Epithelial cell of proximal tubule (primary cell): ENCODE measurements around the gene VSTM4. TPM values are rescaled to one million over a fixed set of nuclear protein-coding genes. Genes with fewer than 3 reads are reported as not detected.
A peak's percentile ranks its signal among the peaks of the same experiment; 100 is the strongest.

Experiments
- DNase-seq: peaks from one replicate; pipeline ENCODE4 v3.0.0-alpha.2; 2011; ENCODE audit warnings: low read depth
- H3K4me3 ChIP-seq: 2 replicates; pipeline ENCODE4 v1.5.1; 2011; ENCODE audit warnings: low read depth, mild to moderate bottlenecking, low read length
- total RNA-seq: library from RNA; depleted of rRNA; stranded (reverse); fragments of >200 nt; gene quantifications from 2 replicates; pipeline ENCODE4 v1.2.3, GENCODE V29; 2015
- TF ChIP-seq, protein P1 (sequence below): conservative IDR thresholded peaks from 2 replicates; pipeline ENCODE4 v1.5.1; 2012; ENCODE audit warnings: low read depth, mild to moderate bottlenecking, low read length

The VSTM4 gene
- total RNA-seq, 1 donor from 2014 or later, result 0.40 TPM

DNA sequence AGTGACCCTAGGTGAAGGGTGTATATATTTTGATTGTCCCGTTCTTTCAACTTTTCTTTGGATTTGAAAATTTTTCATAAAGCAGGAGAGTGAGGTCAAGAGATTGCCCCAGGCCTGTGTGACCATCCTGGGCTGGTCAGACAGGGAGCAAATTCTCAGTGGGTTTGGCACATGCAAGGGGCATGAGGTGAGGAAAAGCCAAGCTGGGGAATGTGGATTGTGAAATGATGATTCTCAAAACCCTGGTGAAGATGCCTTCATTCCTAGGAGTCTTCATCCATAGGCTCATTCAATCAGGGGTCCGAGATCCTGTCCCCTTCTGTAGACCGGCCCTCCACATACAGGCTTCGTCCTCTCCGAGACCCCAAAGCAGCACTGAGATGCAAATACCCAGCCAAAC is 45.5 kb upstream of the VSTM4 start:
- DNase-seq, result no peak
- TF ChIP-seq, protein P1, sequence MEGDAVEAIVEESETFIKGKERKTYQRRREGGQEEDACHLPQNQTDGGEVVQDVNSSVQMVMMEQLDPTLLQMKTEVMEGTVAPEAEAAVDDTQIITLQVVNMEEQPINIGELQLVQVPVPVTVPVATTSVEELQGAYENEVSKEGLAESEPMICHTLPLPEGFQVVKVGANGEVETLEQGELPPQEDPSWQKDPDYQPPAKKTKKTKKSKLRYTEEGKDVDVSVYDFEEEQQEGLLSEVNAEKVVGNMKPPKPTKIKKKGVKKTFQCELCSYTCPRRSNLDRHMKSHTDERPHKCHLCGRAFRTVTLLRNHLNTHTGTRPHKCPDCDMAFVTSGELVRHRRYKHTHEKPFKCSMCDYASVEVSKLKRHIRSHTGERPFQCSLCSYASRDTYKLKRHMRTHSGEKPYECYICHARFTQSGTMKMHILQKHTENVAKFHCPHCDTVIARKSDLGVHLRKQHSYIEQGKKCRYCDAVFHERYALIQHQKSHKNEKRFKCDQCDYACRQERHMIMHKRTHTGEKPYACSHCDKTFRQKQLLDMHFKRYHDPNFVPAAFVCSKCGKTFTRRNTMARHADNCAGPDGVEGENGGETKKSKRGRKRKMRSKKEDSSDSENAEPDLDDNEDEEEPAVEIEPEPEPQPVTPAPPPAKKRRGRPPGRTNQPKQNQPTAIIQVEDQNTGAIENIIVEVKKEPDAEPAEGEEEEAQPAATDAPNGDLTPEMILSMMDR, result no peak
- no peak overlapping the region for H3K4me3 ChIP-seq

DNA sequence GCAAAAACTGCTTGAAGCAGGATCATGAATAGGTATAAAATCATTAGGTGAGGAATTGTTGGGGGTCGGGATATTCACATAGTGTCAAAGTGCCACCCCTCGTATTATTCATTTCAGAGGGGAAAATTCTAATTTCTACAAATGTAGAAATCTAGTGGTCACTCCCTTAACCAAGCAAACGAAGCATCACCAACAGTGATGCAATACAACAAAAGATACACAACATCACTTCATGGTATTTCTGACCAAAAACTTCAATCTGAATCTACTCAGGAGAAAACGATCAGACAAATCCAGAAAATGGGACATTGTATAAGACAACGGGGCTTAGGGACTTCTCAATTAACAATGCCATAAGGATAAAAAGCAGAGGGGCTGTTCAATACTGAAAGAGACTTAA is 44.8 kb upstream of the VSTM4 start:
- no peak for DNase-seq
- TF ChIP-seq, protein P1, result no peak

DNA sequence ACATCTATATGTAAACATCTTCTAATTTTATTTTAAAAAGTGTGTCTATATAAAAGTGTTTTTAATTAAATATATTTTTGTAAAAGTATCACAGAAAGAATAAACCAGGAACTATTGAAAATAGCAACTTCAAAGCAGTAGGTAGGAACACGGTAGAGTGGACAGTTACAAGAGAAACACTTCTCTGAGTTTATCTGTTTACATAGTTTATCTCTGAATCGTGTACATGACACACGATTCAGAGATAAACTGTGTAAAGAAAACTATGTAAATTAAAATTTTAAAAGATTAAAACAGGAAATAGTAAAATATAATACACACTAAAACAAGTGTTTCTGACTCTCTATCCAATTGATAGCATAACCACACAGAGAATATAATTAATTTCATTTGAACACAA is 43.6 kb upstream of the VSTM4 start:
- no peak for DNase-seq
- H3K4me3 ChIP-seq, result no peak overlapping the region
- TF ChIP-seq, protein P1, result no peak

More for the DNA sequence above, 44.8 kb upstream of the VSTM4 start:
- H3K4me3 ChIP-seq, result no peak overlapping the region

DNA sequence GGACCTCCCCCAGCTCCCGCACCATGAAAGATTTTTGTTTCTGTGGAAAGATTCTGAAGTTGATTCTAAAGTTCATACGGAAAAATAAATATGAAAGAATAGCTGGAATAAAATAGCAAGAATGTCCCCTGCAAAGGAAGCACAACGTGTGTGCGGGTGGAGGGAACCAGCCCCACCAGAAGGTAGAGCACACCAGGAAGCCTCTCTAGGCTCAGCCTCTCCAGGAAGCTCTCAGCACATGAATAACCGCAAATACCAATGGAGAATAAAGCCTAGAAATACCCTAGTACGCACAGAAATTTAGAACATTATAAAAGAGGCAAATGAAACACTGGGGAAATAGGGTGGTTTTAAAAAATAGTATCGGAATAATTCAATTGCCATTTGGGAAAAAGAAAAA is 43.1 kb upstream of the VSTM4 start:
- no peak for DNase-seq
- no peak overlapping the region for H3K4me3 ChIP-seq
- TF ChIP-seq, protein P1, result no peak

DNA sequence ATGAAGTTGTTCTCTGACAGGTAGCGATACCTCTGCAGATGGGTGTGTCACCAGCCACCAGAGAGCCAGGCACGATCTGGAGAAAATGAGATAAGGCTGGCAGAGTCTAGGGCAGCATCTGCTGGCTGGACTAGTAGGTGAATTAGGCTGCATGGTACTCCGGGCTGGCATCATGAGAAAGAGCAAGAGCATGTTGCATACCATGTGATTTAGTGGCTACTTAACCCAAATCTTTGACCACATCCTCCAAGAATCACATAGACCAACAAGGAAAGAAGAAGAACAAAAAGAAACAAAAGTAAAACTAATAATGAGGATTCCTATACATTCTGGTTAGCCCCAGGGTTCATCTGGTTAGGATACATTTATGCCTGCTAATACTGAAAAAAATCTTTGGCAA is 41.9 kb upstream of the VSTM4 start:
- TF ChIP-seq, protein P1, result no peak
- H3K4me3 ChIP-seq, result no peak overlapping the region
- no peak for DNase-seq

DNA sequence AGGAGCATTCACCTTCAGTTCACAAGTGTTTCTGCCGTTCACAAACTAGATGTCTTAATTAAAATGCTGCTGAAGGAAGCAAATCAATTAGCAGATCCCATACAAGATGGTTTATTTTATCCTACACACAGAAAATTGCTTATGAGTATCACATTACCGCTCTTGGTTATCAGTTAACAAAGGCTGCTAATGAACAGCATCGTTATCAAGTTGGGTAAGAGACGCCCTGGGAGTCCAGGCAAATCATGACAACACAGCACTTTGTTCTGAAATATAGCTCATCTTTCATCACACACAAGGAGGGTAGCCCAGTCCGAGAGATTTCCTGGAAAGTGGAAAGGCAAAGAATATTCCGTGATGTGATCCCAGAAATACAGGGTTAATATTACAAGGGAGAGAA is 39.3 kb upstream of the VSTM4 start:
- TF ChIP-seq, protein P1, result no peak
- H3K4me3 ChIP-seq, result no peak overlapping the region
- no peak for DNase-seq

DNA sequence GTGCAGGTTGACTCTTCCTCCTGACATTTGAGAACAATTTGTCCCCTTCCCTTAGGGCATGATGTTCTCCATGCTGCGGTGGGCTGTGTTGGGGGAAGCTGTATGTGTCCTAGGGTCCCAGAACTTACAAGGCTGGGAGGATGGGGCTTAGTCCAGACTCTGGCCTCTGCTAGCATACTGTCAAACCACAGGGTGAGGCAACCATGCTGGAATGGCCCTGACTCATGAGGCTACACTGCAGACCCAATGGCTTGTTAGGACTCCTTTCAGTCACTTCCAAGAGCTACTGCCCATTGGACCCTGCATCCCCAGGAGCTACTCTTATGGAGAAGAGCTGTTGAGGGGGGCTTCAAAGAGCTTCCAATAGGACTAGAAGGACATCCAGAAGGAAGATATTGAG is 38.6 kb upstream of the VSTM4 start:
- peak; percentile 4 for DNase-seq
- no peak overlapping the region for H3K4me3 ChIP-seq
- TF ChIP-seq, protein P1, result no peak
